ENCODE data around the gene KRT77. TPM values are rescaled to one million over a fixed set of nuclear protein-coding genes. Genes with fewer than 3 reads are reported as not detected.

The KRT77 gene
- total RNA-seq, 4 donors from 2014 or later, result not detected

- ATAC-seq, result no peak
- TF ChIP-seq EP300 (IDR thresholded peaks at IDR 0.05), result no peak
- TF ChIP-seq POLR2AphosphoS5 (IDR thresholded peaks at IDR 0.05), result no peak
- no peak for TF ChIP-seq POLR2A (IDR thresholded peaks at IDR 0.05)
- TF ChIP-seq CTCF (IDR thresholded peaks at IDR 0.05), result no peak
- H3K27me3 ChIP-seq, result peaks cover 53% of the 10 kb centered on the region
- H3K27ac ChIP-seq, result no peak overlapping the region
- H3K36me3 ChIP-seq, result no peaks in the 10 kb centered on the region
- no peak overlapping the region for H3K4me3 ChIP-seq
- H3K9me3 ChIP-seq, result no peaks in the 10 kb centered on the region
- H3K4me1 ChIP-seq, result no peaks in the 10 kb centered on the region
- WGBS, 2 donors (ENCODE audit: low coverage in 1 of 2), result 5 to 15% methylated on average over 4 to 11 of the region's 16 CpGs
These were observed 38.3 kb upstream of the KRT77 start for GRCh38 chr12:52741375-52742195.

GRCh38 chr12:52740584-52740983 is 37.3 kb upstream of the KRT77 start:
- no peak for TF ChIP-seq POLR2A (IDR thresholded peaks at IDR 0.05)
- no peak for TF ChIP-seq CTCF (IDR thresholded peaks at IDR 0.05)
- no peak for TF ChIP-seq EP300 (IDR thresholded peaks at IDR 0.05)
- no peak for TF ChIP-seq POLR2AphosphoS5 (IDR thresholded peaks at IDR 0.05)
- H3K27ac ChIP-seq, result no peak overlapping the region
- no peak overlapping the region for H3K4me3 ChIP-seq
- no peaks in the 10 kb centered on the region for H3K9me3 ChIP-seq
- no peak for ATAC-seq
- peaks cover 53% of the 10 kb centered on the region for H3K27me3 ChIP-seq
- no peaks in the 10 kb centered on the region for H3K4me1 ChIP-seq
- H3K36me3 ChIP-seq, result no peaks in the 10 kb centered on the region

GRCh38 chr12:52739963-52740362 is 36.6 kb upstream of the KRT77 start:
- H3K4me1 ChIP-seq, result no peaks in the 10 kb centered on the region
- H3K4me3 ChIP-seq, result no peak overlapping the region
- peaks cover 55% of the 10 kb centered on the region for H3K27me3 ChIP-seq
- no peak overlapping the region for H3K27ac ChIP-seq
- TF ChIP-seq POLR2AphosphoS5 (IDR thresholded peaks at IDR 0.05), result no peak
- no peak for TF ChIP-seq CTCF (IDR thresholded peaks at IDR 0.05)
- TF ChIP-seq POLR2A (IDR thresholded peaks at IDR 0.05), result no peak
- no peak for TF ChIP-seq EP300 (IDR thresholded peaks at IDR 0.05)
- no peaks in the 10 kb centered on the region for H3K36me3 ChIP-seq
- no peak for ATAC-seq
- H3K9me3 ChIP-seq, result no peaks in the 10 kb centered on the region

- no peaks in the 10 kb centered on the region for H3K4me1 ChIP-seq
- H3K27me3 ChIP-seq, result peaks cover 66% of the 10 kb centered on the region
- 71% methylated on average over 1 of the region's 5 CpGs; no CpG with 5 or more reads in 1 of the 2 donors for WGBS, 2 donors (ENCODE audit: low coverage in 1 of 2)
- TF ChIP-seq POLR2A (IDR thresholded peaks at IDR 0.05) (no peak), CTCF (IDR thresholded peaks at IDR 0.05) (no peak), EP300 (IDR thresholded peaks at IDR 0.05) (no peak), POLR2AphosphoS5 (IDR thresholded peaks at IDR 0.05) (no peak)
- H3K4me3 ChIP-seq, result no peak overlapping the region
- no peaks in the 10 kb centered on the region for H3K36me3 ChIP-seq
- ATAC-seq, result no peak
- no peak overlapping the region for H3K27ac ChIP-seq
- H3K9me3 ChIP-seq, result no peaks in the 10 kb centered on the region
These were observed 32.7 kb upstream of the KRT77 start for GRCh38 chr12:52735816-52736632.

Data from gastroesophageal sphincter (tissue), 4 donors.